NCI-H748 treated with DMSO at 0.1 percent for 48 hours (cell line): Measurements from ENCODE around the gene DSCAM.

ENCODE experiments used
- DNase-seq: peaks from one replicate; lab custom pipeline; 2025; lab: John Stamatoyannopoulos, UW

DSCAM gene

DNA sequence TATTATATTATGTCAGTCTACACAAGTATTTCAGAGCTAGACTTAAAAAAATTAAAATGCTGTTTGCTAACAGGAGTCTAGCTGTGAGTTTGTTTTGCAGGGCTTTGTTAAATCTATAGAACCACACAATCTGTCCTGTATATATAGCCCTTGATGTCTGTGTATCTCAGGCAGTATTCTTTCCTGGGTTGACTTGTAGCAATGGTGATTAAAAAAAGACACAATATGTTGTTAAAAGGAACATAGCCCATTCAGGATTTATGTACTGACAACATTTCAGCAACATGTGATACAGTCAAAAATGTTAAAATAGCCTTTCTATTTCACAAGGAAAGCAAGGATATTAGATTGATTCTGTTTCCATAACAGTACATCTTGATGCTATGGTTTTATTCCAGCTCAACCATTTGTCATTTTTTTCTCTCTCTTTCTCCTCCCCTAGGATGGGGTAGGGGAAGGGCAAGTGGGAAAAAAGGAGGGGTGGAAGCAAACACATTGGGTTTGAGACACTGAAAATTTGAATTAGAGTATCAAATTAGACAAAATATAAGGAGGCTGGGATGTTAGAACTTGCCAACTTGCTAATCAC is 139.2 kb downstream of the DSCAM start:
- DNase-seq: no peak

DNA sequence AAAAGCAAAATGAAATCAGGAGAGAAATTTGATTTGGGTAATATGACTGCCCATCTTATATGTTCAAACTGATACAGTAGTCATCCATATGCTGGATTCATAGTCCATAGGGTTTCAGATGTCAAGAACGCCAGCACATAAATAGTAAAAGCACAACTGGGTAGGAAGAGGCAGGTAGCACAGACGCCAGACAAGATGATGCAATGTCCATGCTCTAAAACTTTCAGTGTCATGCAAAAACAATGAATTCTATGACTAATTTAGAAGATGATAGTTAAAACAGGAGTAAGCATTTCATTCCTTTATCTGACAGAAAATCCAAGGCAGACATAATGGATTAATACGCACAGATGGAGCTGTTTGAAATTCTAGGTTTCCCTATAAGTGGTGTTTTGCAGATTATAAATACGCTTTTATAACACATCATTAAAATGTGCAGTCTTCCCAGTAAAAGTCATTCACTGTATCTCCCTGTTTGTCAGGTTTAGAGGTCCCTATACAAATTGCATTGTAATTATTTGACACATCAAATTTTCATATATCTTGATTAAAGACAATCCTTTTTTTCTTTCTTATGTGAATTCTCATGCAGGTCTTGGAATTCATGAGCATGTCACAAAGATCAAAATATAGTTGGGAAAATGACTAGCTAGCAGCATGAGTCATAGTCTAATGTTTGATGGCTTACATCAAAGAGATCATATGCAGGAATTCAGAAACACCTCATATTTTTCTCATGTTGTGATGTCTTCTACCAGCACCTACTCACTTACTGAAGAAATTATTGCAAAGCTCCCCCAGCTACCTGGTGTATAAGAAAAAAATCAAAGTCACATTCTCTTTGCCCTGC is 139.9 kb downstream of the DSCAM start:
- no peak for DNase-seq

DNA sequence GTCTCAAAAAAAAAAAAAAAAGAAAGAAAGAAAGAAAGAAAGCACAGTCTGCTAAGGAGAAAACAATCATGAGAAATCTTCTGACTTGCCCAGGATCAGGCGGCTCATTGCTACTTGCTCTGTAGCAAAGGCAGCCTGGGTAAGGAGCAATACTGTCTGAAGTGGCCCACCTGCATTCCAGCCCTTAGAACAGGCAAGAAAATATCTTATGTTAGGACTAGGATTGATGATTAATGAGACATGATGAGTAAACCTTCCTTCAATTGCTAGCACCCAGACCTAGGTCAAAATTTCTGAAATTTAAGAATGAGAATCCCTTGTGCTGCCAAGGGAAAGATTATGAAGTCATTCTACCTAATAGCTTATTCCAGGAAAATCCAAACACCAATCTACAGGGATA is 140.8 kb downstream of the DSCAM start:
- no peak for DNase-seq

DNA sequence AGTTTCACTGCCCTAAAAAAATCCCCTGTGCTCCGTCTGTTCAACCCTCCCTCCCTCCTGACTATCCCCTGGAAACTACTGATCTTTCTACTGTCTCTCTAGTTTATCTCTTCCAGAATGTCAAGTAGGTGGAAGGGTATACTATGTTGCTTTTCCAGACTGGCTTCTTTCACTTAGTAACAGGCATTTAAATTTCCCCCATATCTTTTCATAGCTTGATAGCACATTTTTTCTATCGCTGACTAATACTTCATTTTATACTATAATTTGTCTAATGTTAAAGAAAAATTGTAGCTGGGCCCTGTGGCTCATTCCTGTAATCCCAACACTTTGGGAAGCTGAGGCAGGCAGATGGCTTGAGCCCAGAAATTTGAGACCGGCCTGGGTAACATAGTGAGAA is 142.8 kb downstream of the DSCAM start:
- DNase-seq: no peak

DNA sequence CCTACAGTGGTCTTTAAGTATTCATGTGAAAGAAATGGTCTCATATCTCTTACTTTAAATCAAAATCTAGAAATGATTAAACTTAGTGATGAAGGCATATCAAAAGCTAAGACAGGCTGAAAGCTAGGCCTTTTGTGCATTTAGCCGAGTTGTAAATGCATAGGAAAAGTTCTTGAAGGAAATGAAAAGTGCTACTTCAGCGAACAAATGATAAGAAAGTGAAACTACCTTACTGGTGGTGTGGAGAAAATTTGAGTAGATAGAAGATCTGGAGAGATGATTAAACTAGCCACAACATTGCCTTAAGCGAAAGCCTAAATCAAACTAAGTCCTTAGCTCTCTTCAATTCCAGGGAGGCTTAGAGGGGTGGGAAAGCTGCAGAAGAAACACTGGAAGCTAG is 147.6 kb downstream of the DSCAM start:
- DNase-seq: no peak

DNA sequence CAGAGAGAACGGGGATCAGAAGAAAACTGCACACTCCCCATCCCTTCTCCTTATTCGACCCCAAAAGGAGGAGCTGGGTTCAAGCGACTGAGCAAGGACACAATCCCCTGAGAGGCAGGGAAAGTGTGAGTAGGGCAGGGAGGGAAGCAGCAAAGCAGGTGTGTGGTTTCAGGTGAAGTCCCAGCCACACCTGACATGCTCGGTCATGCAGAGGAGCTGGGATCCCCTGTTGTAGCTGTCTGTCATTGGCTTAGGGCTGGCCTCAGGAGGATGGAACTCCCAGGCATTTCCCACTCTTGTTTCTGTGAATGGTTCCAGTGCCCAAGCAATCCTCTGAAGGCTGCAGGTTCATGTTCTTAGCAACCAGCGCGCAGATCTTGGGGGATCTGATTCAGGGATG is 150.7 kb downstream of the DSCAM start:
- DNase-seq: no peak

DNA sequence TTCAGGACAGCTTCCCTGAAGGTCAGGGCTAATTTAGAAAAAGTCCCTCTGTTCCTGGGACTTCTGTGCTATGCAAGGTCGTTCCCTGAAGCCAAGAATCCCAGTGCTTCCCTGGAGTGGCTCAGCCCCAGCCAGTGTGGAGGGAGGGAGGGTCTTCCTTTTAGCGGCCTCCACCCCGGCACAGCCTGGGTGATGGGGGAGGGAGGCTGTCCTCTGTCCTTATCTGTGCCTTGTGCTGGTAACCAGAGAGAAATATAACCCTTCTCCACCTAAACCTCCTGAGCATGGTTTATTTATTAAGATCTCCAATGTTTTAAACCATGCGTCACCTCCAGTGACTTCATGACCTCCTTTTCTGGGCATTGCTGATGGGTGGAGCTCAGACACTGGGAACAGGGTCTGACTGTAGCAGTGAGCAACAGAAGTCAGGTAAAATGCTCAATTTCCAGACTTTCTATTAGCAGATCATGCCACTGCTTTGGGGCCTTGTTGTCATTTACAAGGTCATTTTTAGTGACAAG is 157.1 kb downstream of the DSCAM start:
- DNase-seq: no peak

DNA sequence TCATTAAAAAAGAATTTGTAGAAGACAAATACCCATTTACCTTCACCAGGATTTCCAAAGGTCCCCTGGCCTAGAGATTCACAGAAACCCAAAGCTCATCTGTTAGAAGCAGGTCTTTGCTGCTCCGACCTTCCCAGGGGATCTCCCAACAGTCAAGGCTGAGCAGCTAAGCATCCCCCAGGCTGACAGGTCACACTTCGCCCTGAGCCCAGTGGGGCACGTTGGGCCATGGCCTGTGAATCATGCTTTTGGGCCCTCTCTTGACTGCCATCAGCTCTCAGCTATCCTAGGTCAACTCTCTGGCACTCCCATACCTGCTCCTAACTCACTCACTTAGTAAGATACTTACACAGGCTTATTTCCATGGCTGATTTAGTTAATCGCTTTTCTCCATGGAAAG is 157.7 kb downstream of the DSCAM start:
- no peak for DNase-seq

DNA sequence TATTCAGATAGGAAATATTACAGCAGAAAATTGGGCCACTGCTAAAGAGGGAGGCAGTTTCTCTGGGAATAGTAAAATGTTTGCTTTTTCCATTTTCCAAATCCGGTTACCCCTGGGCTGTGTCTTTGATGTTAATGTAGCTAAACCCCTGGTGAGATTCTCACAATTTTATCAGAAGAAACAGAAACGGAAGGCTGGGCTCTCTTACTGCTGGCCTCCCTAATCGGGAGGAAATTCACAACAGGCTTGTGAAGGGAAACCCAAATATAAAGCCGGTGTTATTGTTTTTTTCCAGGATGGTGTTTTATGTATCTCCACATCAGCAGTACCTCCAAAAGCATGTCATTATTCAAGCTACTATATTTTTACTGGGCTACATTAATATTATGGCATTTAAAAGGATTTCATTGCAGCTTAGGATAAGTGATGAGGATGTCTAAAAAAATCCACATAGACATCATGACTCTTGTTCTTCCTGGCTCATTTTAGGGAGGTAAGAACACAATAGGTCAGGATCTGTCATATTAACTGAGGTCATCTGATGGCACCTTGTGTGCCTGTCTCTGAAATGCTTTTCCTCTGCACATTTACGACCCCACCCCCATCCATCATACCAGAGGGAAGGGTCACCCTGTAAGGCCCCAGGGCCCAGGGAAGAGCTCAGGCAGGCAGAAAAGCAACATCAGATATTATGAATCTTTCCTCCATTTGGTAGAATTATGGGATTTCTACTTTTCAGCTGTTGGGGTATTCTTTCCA is 158.7 kb downstream of the DSCAM start:
- DNase-seq: no peak

DNA sequence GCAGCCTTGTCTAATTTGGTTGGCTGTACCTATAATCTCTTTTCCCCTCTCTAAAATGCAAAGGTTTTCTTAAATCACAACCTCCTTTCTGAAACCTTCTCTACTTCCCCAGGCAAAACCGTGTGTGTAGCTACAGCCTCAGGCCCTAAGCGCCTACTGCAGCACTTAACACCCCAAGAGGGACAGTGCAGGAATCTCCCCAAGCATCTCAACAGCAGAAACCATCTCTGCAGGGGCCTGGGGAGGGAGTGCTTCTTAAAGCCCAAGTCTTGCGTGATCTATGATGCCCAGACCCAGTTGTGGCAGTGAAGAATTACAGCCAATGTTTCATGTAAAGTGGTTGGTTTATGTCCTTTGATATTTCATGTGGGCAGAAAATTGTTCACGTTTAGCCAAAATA is 159.3 kb downstream of the DSCAM start:
- DNase-seq: no peak

DNA sequence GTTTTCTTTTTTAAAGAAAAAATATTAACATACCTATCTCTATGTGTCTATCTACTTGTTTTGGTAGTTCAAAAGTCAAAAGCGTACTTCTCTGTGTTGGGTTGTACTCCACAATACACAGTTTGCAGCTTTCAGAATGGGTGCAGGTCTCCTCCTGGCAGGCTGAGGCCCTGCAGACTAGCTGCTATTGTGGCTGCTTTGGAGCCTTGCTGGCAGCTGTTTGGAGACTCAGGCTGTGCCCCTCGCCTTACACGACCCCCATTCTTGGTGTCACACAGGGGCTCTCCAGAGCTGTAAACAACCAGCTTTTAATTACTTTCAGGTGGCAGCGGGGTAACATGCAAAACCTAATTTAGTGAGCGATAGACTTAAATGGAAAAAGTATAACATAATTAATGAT is 160.4 kb downstream of the DSCAM start:
- DNase-seq: no peak

DNA sequence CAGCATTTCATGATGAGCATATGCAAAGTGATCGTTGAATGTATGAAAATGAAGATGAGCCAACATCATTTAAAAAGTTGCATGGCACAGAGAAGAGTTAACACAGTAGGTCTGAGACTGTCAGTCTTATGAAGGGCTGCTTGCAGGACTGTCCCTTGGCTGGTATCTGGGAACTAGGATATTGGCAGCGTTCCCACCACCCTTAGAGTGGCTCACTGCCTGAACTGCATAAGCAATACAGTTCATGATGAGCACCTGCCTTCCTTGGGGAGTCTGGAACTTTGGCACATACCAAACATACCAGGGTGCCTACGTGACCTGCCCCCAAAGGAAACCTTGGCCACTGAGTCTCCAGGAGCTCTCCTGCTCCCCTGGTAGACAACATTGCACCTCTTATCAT is 161.8 kb downstream of the DSCAM start:
- no peak for DNase-seq

DNA sequence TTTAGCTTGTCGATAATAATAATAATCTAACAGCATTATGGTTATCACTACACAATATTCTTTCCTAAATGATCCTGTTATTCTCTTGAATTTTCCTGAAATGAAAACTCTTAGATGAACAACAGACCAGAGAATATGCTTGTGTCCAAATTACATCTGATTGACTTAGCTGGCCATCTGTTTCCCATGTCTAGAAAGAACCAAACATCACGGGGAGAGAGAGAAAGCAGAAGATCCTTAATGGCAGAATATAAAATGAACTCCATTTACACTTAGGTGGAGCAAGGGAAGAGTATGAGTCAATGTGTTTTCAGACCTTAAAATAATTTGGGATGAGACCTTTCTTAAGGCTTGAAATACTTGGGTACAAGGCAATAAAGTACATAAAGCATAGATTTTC is 162.2 kb downstream of the DSCAM start:
- DNase-seq: no peak

DNA sequence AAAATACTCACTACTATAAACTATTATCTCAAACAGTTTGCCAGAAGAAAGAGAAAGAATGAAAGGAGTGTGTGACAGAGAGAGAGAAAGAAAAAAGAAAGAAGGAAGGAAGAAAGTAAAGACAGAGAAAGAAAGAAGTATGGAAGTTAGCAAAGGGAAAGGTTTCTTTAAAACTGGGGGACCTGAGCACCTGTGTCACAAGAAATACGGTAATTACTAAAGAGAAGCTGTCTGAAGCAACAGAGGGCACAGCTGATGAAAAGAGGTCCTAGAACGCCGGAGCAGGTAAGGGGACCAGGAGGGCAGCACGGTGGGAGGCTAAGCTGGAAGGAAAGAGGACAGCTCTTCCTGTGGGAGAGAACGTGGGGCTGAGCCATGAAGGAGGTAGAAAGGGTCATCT is 163.6 kb downstream of the DSCAM start:
- no peak for DNase-seq

DNA sequence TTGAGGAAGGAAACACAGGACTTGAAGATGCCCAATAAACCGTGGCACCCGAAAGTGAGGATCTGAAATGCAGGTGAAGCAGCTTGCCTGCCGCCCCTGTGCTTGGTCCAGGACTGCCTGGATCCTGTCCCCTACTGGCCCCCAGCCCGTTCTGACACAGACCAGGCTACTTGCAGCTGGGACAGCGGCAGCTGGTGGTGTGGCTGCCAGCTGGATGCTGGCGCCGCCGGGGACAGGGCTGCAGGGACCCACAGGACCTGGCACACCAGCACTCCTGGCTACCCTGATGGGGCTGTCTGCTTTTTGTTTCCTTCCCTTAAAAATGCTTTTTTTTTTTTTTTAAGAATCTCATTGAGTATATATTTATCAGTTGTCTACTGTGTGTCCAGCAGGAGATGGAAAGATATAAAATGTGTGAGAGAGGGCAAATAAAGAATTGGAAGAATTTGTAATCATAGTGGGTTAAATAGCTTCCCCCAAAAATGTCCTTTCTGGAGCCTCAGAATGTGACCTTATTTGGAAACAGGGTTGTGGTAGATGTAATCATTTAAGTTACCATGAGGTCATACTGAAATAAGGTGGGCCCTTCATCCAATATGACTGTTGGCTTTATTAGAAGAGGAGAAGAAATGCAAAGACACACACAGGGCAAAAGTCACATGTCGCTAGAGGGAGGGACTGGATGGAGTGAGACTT is 165.6 kb downstream of the DSCAM start:
- DNase-seq: no peak

DNA sequence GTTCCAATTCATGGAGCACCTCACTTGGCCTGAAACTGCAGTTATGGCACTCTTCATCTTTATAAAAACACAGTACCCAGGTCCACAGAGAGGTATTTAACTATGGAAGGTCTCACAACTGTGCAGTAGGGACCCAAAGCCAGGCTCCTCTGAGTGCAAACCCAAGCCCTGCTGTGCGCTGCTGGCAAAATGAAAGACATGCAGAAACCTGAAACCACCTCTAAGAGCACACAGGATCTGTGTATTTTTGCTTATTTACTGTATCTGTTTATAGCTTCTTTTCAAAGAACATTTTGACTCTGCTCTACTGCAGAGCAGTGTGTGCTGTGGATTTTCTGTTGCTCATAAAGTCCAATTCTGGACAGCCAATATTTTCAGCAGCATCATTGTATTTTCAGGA is 166.6 kb downstream of the DSCAM start:
- peak; percentile 38 for DNase-seq

DNA sequence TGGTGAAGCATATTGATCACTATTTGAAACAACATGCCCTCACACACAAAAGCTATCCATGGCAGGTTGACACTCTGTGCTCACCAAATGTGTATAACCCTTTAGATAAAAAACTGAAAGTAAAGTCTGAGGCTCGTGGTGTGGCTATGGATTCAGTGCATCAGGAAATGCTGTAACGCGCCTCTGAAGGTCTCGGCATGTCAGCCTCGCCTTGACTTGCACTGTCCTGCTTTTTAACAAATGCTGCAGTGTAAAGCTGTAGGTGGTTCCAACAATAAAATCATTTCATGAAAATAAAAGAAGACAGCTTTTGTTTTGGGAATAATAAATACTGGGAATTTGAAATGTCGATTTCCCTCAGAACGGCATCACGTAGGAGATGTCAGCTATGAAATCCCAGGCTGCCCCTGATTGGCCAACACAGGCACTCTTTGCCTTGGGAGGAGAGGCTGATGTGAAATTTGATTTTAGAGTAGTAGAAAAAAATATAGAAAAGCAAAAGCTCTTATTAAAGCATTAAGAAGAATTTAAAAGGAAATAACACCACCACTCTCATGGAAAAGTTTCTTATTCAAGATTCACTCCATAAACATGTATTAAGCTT is 168.2 kb downstream of the DSCAM start:
- DNase-seq: no peak

DNA sequence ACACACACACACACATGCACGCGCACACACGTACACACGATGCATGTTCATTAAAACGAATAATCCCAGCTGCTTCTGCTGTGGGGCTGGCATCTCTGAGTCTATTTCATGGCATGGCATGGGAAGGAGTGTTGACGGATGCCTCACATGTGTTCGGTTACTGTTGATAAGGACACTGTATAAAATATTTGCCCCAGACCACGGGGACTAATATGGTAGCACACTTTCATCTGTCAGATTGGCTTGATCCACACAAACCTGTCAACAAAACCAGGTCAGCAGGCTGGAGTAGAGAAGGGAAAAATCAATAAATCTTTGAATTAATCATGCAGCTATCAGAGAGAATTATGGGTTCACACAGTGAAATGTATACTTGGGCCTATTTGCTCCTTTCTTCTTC is 171.9 kb downstream of the DSCAM start:
- no peak for DNase-seq

DNA sequence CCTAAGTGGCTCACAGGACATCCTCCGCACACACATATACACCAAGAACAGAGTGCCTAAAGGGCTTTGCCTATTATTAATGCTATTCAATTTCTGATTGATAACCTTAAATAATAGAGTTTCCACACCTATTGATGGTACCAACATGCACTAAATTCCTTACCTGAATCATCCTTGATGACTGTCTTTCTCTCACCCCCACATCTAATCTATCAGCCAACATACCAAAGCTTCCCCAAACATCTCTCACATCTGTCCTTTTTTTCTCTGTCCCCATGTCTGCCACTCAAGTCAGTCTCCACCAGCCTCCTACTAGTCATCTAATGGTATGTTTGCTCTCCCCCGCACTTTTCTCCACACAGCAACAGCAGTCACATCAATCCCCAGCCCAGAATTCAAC is 174.4 kb downstream of the DSCAM start:
- DNase-seq: no peak

DNA sequence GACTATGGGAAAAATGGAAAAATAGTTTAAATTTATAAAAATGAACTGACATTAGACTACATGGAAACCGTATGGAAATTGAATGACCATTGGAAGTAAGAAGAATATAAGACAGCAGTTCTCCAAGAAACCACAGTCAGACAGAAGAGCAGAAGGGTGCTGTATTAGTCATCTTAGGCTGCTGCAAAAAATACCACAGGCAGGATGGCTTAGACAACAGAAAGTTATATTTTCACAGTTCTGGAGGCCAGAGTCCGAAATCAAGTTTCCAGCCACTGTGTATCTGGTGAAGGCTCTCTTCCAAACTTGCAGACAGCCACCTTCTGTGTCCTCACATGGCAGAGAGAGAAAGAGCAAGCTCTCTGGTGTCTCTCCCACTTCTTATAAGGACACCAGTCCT is 175.2 kb downstream of the DSCAM start:
- DNase-seq: no peak

DNA sequence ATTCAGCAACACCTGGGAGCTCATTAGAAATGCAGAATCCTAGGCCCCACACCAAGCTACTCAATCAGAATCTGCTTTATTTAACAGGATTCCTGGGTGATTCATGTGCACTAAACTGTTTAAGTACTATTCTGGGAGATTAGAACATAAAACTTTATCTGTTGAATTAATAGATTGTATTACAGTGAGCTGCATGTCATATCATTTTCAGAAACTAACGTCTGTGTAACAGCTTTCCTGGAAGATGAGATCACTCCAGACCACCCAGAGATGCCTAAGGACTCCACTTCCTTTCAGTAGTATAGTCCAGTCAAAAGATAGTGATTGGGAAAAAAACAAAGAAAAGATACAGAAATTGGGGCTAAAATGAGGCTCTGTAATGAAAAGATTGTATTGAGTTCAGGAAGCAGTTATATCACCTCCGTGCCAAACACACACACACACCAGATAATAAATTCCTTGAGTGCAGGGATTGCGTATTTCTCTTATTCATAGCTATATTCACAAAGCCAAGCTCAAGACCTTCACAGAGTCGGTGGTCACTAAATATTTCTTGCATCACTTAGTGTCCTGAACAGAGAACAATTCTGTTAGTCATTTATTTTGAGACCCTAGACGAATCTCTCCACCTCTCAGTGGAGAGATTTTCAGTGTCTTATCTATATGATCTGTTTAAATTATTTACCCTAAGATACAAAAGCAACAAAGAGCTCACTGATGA is 178.2 kb downstream of the DSCAM start:
- DNase-seq: no peak
